8988T (cell line): ENCODE measurements around the gene JUND.
"Not testable (repeated sequence)": the region's sequence is repeated elsewhere in the genome, so short reads cannot be mapped to it uniquely, and the experiment has no call there.

ENCODE experiments used
- DNase-seq: peaks from one replicate; pipeline ENCODE4 v3.0.0; 2011

The JUND gene

GRCh38 chr19:18281082-18282020, at the start of gene JUND:
JUND (minus strand) TSS chr19:18281622; CDS start chr19:18281484, 138 bp downstream.
- DNase-seq, result peak; percentile 97

- no peak for DNase-seq
Measured at GRCh38 chr19:18330868-18331267, 49.4 kb upstream of the JUND start.

GRCh38 chr19:18329035-18329376, 47.6 kb upstream of the JUND start:
- DNase-seq, result no peak

GRCh38 chr19:18328340-18329034, 47.1 kb upstream of the JUND start:
- DNase-seq, result peak; percentile 94

GRCh38 chr19:18326772-18327171, 45.4 kb upstream of the JUND start:
- DNase-seq, result no peak

- not testable (repeated sequence) for DNase-seq
Measured at GRCh38 chr19:18324373-18324731, 42.9 kb upstream of the JUND start.

- peak; percentile 96 for DNase-seq
Measured at GRCh38 chr19:18322759-18323460, 41.5 kb upstream of the JUND start, which contains the start of gene LSM4. LSM4 (minus strand) TSS chr19:18323076; CDS start chr19:18323020, 56 bp downstream.

- no peak for DNase-seq
Measured at GRCh38 chr19:18322318-18322758, 40.9 kb upstream of the JUND start.

- no peak for DNase-seq
Measured at GRCh38 chr19:18321734-18322102, 40.3 kb upstream of the JUND start.

- no peak for DNase-seq
Measured at GRCh38 chr19:18320865-18321733, 39.7 kb upstream of the JUND start.

GRCh38 chr19:18319591-18320135, 38.2 kb upstream of the JUND start:
- no peak for DNase-seq

- no peak for DNase-seq
Measured at GRCh38 chr19:18317961-18318800, 36.8 kb upstream of the JUND start.

- no peak for DNase-seq
Measured at GRCh38 chr19:18313398-18313797, 32.0 kb upstream of the JUND start.

- DNase-seq, result no peak
Measured at GRCh38 chr19:18312092-18312534, 30.7 kb upstream of the JUND start.

GRCh38 chr19:18311502-18312091, 30.2 kb upstream of the JUND start:
- DNase-seq, result no peak

GRCh38 chr19:18310966-18311365, 29.5 kb upstream of the JUND start:
- no peak for DNase-seq

- no peak for DNase-seq
Measured at GRCh38 chr19:18310118-18310909, 28.9 kb upstream of the JUND start.

- DNase-seq, result no peak
Measured at GRCh38 chr19:18309525-18310064, 28.2 kb upstream of the JUND start.

GRCh38 chr19:18308948-18309325, 27.5 kb upstream of the JUND start:
- DNase-seq, result no peak
